K562 (cell line): Measurements from ENCODE around the gene DPAGT1. TPM values are rescaled to one million over a fixed set of nuclear protein-coding genes. Genes with fewer than 3 reads are reported as not detected.

Experiments used
- ATAC-seq: fragments of 200-7000 bp; cut with Tn5 transposase; 3 replicates; pipeline ENCODE4 v1.9.1; 2020; ENCODE audit warnings: moderate library complexity
- BruUV-seq: library from RNA; stranded (reverse); fragments of 400-500 nt; replicated peaks from 2 replicates; lab custom pipeline; 2021; lab: Mats Ljungman, UMichigan
- CTCF ChIA-PET: fragments of 300-600 bp; formaldehyde crosslinking; extraction: SDS; loops from one replicate; lab custom pipeline; 2021; ENCODE audit warnings: low intra/inter-chr PET ratio; lab: Yijun Ruan, JAX
- POLR2A ChIA-PET: fragments of 300-600, 350-650 bp; sonication (Branson Sonifier 250); formaldehyde crosslinking; extraction: SDS; loops from one replicate; lab custom pipeline; 2021; ENCODE audit warnings: antibody characterized with exemption, inconsistent platforms; lab: Yijun Ruan, JAX
- DNase-seq, 4 experiments: peaks; one replicate each; pipeline versions ENCODE4 v3.0.0 to v3.0.0-alpha.2; 2011 to 2018; ENCODE audit warnings: low spot score in 3 of 4, mixed read lengths in 3 of 4; ENCODE audit errors: extremely low read depth in 1 of 4
- FAIRE-seq: peaks from 2 replicates; lab custom pipeline; 2011; peaks lifted over from hg19 to GRCh38; lab: Jason Lieb, UNC
- H2AFZ ChIP-seq: 2 replicates; pipeline ENCODE4 v1.6.0; 2011; ENCODE audit warnings: low read depth, low read length, control low read depth, inconsistent platforms
- H3K27ac ChIP-seq: fragments of 200-600 bp; 3 replicates; pipeline ENCODE4 v1.8.0; 2011; ENCODE audit warnings: low read depth, mild to moderate bottlenecking, control low read depth, inconsistent platforms, low read length, moderate library complexity, mixed read lengths; ENCODE audit errors: extremely low read depth
- H3K27me3 ChIP-seq, 2 experiments: fragments of 300-600 bp in 1 of 2; 2 replicates in 1 of 2; 3 replicates in 1 of 2; pipeline versions ENCODE4 v1.6.0 to v1.8.0; 2011; ENCODE audit warnings: inconsistent platforms in 2 of 2, low read length in 2 of 2, mild to moderate bottlenecking in 1 of 2, mixed read lengths in 1 of 2, moderate library complexity in 1 of 2; ENCODE audit not compliant: control insufficient read depth in 2 of 2, insufficient read depth in 2 of 2
- H3K36me3 ChIP-seq: fragments of 300-600 bp; 3 replicates; pipeline ENCODE4 v1.8.0; 2011; ENCODE audit warnings: mild to moderate bottlenecking, low read length, inconsistent platforms; ENCODE audit not compliant: control insufficient read depth, insufficient read depth
- H3K4me1 ChIP-seq, 2 experiments: fragments of 200-600 bp in 1 of 2; replicated peaks in 1 of 2; 2 replicates in 1 of 2; 3 replicates in 1 of 2; pipeline versions ENCODE4 v1.5.1 to v1.8.0; 2011; ENCODE audit warnings: inconsistent platforms in 2 of 2, low read length in 2 of 2, mild to moderate bottlenecking in 1 of 2, mixed read lengths in 1 of 2, moderate library complexity in 1 of 2; ENCODE audit not compliant: control insufficient read depth in 2 of 2, insufficient read depth in 2 of 2
- H3K4me2 ChIP-seq: 2 replicates; pipeline ENCODE4 v1.6.1; 2011; ENCODE audit warnings: low read length, control low read depth, inconsistent platforms, mixed read lengths; ENCODE audit not compliant: insufficient read depth
- H3K4me3 ChIP-seq: fragments of 200-600 bp; sonication (generic), shearing (Covaris generic); 2 replicates; pipeline ENCODE4 v1.5.1; 2016; ENCODE audit warnings: control low read depth, inconsistent platforms
- H3K79me2 ChIP-seq: fragments of 200-600 bp; 3 replicates; pipeline ENCODE4 v1.8.0; 2011; ENCODE audit warnings: low read length, inconsistent platforms; ENCODE audit not compliant: control insufficient read depth, insufficient read depth
- H3K9ac ChIP-seq, 2 experiments: 2 replicates each; pipeline versions ENCODE4 v1.6.0 to v1.6.1; 2011; ENCODE audit warnings: low read depth in 2 of 2, low read length in 2 of 2, control low read depth in 1 of 2, inconsistent platforms in 1 of 2, mild to moderate bottlenecking in 1 of 2, mixed read lengths in 1 of 2; ENCODE audit not compliant: insufficient read depth in 1 of 2
- H3K9me1 ChIP-seq: one replicate; pipeline ENCODE4 v1.6.0; 2011; ENCODE audit warnings: inconsistent platforms, mild to moderate bottlenecking, low read length, moderate library complexity; ENCODE audit not compliant: control insufficient read depth, insufficient read depth
- H3K9me3 ChIP-seq: replicated peaks from 2 replicates; pipeline ENCODE4 v1.5.1; 2011; ENCODE audit warnings: low read depth, low read length, inconsistent platforms; ENCODE audit not compliant: control insufficient read depth, insufficient read depth
- H4K20me1 ChIP-seq: replicated peaks from 2 replicates; pipeline ENCODE4 v1.6.1; 2011; ENCODE audit warnings: low read length, inconsistent platforms, mixed read lengths; ENCODE audit not compliant: control insufficient read depth, insufficient read depth
- ARNT ChIP-seq, 2 experiments: fragments of 450-650 bp; IDR thresholded peaks; 2 replicates each; pipeline ENCODE4 v1.6.1; 2016; ENCODE audit warnings: mild to moderate bottlenecking in 1 of 2
- BHLHE40 ChIP-seq: IDR thresholded peaks from 2 replicates; pipeline ENCODE4 v1.6.1; 2011; ENCODE audit warnings: low read length, improper control_type of control experiment
- JUNB ChIP-seq: fragments of 450-650 bp; formaldehyde crosslinking; conservative IDR thresholded peaks from 2 replicates; pipeline ENCODE4 v1.4.0; 2020; ENCODE audit warnings: mild to moderate bottlenecking
- NBN ChIP-seq: fragments of 450-650 bp; IDR thresholded peaks from 2 replicates; pipeline ENCODE4 v1.6.1; 2016; ENCODE audit warnings: low read depth, mild to moderate bottlenecking
- TBP ChIP-seq: optimal IDR thresholded peaks from 2 replicates; pipeline ENCODE3; 2011; ENCODE audit warnings: low read depth, low read length, improper control_type of control experiment
- ZNF165 ChIP-seq: fragments of 250-450 bp; sonication (Bioruptor Pico); IDR thresholded peaks from 2 replicates; pipeline ENCODE4 v1.4.0; 2020; ENCODE audit warnings: borderline replicate concordance
- WGBS: fragments of 100-300 bp; shearing (Covaris generic); methylation state at CpG from one replicate; pipeline ENCODE4 v1.1.6; 2016; ENCODE audit warnings: low coverage, mixed read lengths; ENCODE audit not compliant: insufficient coverage; ENCODE audit errors: missing lambda C conversion rate; 5-methylcytosine and 5-hydroxymethylcytosine counted together
- in situ Hi-C: fragments of 300-500 bp; cut with MboI; formaldehyde crosslinking; loops from 4 replicates; pipeline ENCODE4 v1.15.0; 2018; ENCODE audit warnings: inconsistent platforms, mixed read lengths
- intact Hi-C: fragments of 100-400 bp; cut with micrococcal nuclease; formaldehyde crosslinking; loops from 2 replicates; pipeline ENCODE4 v1.14.2; 2022
- polyA plus RNA-seq, 8 experiments: library from polyadenylated mRNA; depleted of rRNA in 4 of 8; stranded (reverse) in 5 of 8; unstranded in 3 of 8; fragments of >200 nt; fragmentation: Nextera tagmentation in 2 of 8; fragmentation: Illumina TruSeq in 1 of 8; extraction: Ambion mirVana in 2 of 8; extraction: Trizol in 1 of 8; gene quantifications; 2 replicates each; pipeline versions ENCODE4 v1.2.1 to v1.2.3, GENCODE V29; 2011 to 2014; ENCODE audit warnings: inconsistent platforms in 1 of 8, missing spikeins in 1 of 8
- total RNA-seq, 7 experiments: library from RNA; depleted of rRNA in 6 of 7; stranded (reverse); fragments of >200 nt in 6 of 7; fragmentation: Illumina TruSeq in 2 of 7; extraction: Trizol in 2 of 7; gene quantifications; 2 replicates each; pipeline versions ENCODE4 v1.2.1 to v1.2.3, GENCODE V29; 2011 to 2021; ENCODE audit warnings: low replicate concordance in 1 of 7
- TF ChIP-seq, protein P1 (sequence below): sonication (generic); formaldehyde crosslinking; IDR thresholded peaks from 2 replicates; pipeline ENCODE4 v1.9.0; 2022; ENCODE audit warnings: mild to moderate bottlenecking, missing genetic modification reagents

The DPAGT1 gene
- total and polyA plus RNA-seq, 9 of the 15 experiments (the other 6 are each of a cell fraction or from before 2014, with no cell fraction given), result 29.9 to 135 (median 85.0) TPM

DNA sequence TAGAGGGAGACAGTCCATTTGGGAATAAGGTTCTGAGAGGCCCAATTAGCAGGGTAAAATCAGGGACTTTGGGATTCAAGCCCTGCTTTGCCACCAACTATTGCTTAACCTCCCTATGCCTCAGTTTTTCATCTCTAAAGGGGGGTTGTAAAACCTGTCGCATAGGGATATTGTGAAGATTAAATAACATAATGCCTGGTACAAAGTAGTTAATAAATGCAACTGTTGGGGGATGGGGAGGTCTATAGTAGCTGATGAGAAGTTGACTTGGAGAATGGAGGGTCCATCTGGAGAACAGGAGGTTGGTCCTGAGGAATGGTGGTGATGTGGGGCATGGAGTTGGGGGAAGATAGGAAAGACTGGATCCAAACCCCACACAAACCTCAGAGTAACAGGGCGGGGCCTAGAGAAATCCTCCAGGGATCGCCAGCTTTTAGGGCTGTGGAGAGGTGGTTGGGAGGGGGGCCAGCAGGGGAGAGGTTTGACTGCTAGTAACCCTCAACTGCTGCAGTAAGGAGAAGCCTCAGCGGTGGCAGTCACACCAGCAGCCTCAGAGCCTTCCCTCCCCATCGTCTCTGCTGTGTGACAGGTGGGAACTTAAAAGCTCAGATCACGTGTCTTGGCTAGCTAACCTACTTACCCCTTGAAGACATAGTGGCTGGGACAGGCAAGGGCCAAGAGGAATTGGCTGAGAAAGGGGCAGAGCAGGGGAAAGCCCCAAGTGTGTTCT, 46.1 kb upstream of the DPAGT1 start:
- Histone ChIP-seq H3K9me3 (no peaks in the 10 kb centered on the region), H3K27ac (no peak overlapping the region), H2AFZ (no peak overlapping the region), H3K27me3 (peaks cover 4 to 16% of the 10 kb centered on the region in 2 experiments; a peak in 3 of 5 replicates), H3K4me1 (peaks cover 13 to 24% of the 10 kb centered on the region in 2 experiments; a peak in 4 of 5 replicates), H3K9ac (no peak overlapping the region; a peak in 2 of 4 replicates), H3K4me3 (no peak overlapping the region), H3K79me2 (no peaks in the 10 kb centered on the region), H3K9me1 (no peaks in the 10 kb centered on the region)
- no peak; the same call in 2 of the 3 replicates for ATAC-seq
- in situ Hi-C loops, result no loop called here
- 8% methylated on average over 6 of the region's 6 CpGs for WGBS
- FAIRE-seq, result no peak
- ChIA-PET POLR2A (interaction anchor here (0.7 kb wide), 1 partner anchor 132 kb away, joined by 3 read pairs; no protein-coding TSS in a partner anchor), CTCF (interaction anchor here (0.5 kb wide), 1 partner anchor 239 kb away, joined by 5 read pairs; no protein-coding TSS in a partner anchor)
- peak in 1 of 4 experiments; percentile 24 for DNase-seq
- peak; percentile 13; the same call in 1 of the 2 replicates for TF ChIP-seq BHLHE40
- no peak for TF ChIP-seq ZNF165 (CRISPR knock-in tag)
- TF ChIP-seq, protein P1, sequence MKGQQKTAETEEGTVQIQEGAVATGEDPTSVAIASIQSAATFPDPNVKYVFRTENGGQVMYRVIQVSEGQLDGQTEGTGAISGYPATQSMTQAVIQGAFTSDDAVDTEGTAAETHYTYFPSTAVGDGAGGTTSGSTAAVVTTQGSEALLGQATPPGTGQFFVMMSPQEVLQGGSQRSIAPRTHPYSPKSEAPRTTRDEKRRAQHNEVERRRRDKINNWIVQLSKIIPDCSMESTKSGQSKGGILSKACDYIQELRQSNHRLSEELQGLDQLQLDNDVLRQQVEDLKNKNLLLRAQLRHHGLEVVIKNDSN (CRISPR knock-in tag), result peak; percentile 54
- TF ChIP-seq JUNB, result no peak
- no peak for TF ChIP-seq TBP
- TF ChIP-seq NBN, result no peak
- no peak for TF ChIP-seq ARNT (IDR thresholded peaks at IDR 0.05)
- TF ChIP-seq, all 486 proteins: peak for 2
- no peaks in the 10 kb centered on the region; the same call in 1 of the 2 replicates for H4K20me1 ChIP-seq
- H3K36me3 ChIP-seq, result no peaks in the 10 kb centered on the region
- intact Hi-C loops, result no loop called here
- BruUV-seq, result no TSS peak
- no peak overlapping the region for H3K4me2 ChIP-seq
